Measurements from ENCODE around the gene IL15RA. TPM values are rescaled to one million over a fixed set of nuclear protein-coding genes. Genes with fewer than 3 reads are reported as not detected.

The IL15RA gene
- 10 to 100 TPM in 3 of 5 donors, 1 to 10 TPM in 2; 6.7 to 63.0 (median 16.1) TPM for total RNA-seq
- polyA plus RNA-seq = 10 to 100 TPM; 13.9 to 26.1 (median 15.7) TPM
- long read RNA-seq, donor 1 = 0 reads
- long read RNA-seq, donor 2 = 0 reads
- long read RNA-seq, donor 3 = 0 reads
- long read RNA-seq, donor 4 = 0 reads
- long read RNA-seq, donor 5, partial matches to known transcripts = 0 of 1 reads
- long read RNA-seq, donor 5, other reads (novel, unspliced or antisense) = 0 of 1 reads
- long read RNA-seq, donor 6, partial matches to known transcripts = 0 of 5 reads
- long read RNA-seq, donor 6, other reads (novel, unspliced or antisense) = 0 of 5 reads
- long read RNA-seq, donor 7, partial matches to known transcripts = 0 of 2 reads
- long read RNA-seq, donor 7, other reads (novel, unspliced or antisense) = 0 of 2 reads
- long read RNA-seq, donor 8, partial matches to known transcripts = 0 of 1 reads
- long read RNA-seq, donor 8, other reads (novel, unspliced or antisense) = 0 of 1 reads
- long read RNA-seq, donor 9 = 0 reads
- long read RNA-seq, donor 10 = 0 reads

DNA sequence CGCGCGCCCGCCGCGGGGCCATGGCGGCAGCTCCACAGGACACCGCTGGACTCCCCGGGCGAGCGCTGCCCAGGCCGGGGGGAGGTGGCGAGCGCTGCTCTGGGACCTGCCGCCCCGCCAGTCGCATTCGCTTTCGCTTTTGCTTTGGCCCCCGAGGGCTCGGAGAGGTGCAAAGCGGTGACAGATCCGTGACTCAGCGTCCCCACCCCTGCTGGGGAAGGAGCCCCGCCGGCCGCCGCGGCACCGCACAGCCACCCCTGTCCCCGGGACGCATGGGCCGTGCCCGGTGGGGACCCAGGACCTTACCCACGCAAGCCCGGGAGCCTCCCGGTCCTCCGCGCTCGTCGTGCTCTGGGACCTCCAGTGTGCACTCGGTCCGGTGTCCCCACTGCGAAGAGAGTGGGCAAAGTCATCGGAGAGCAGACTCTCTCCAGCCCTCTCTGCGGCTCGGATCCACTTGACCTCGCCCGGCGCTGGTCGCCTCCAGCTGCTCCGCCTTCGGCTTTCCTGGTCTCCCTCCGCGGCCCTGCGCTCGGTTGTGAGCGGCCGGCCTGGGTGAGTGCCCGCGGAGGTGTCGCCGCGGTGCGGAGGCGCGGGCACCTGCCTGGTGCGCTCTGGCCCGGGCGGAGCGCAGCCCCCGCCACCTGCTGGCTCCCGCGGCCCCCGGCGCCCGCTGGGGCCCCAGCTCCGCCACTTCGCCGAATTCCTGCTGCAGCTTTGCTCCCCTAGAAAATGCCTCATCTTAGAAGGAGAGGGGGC, at the start of gene IL15RA:
IL15RA (minus strand) TSS at position 73 of the 759 bp plus-strand sequence; CDS start at position 22, 51 bp downstream.
- WGBS, 5 donors = 0 to 1% (median 0%) methylated on average over 11 to 80 of the region's 80 CpGs
- intact Hi-C loops (cut with DNase I; ENCODE audit: low total_unique reads) = no loop called here
- TF ChIP-seq POLR2AphosphoS5 (IDR thresholded peaks at IDR 0.05) = peak in 2 of 3 donors; percentile 58 to 78
- TF ChIP-seq POLR2A (IDR thresholded peaks at IDR 0.05) = no peak
- TF ChIP-seq CTCF (IDR thresholded peaks at IDR 0.05) = peak in 3 of 7 experiments; percentile 23 to 62 (median 45)
- TF ChIP-seq EP300 (IDR thresholded peaks at IDR 0.05) = no peak

GRCh38 chr10:6025683-6026255, 48.4 kb upstream of the IL15RA start:
- 83 to 96% (median 93%) methylated on average over 6 of the region's 6 CpGs for WGBS, 5 donors
- H3K27me3 ChIP-seq = no peaks in the 10 kb centered on the region
- H3K4me3 ChIP-seq = no peak overlapping the region
- peaks cover 0 to 4% (median 0%) of the 10 kb centered on the region in 4 donors for H3K4me1 ChIP-seq
- TF ChIP-seq POLR2AphosphoS5 (IDR thresholded peaks at IDR 0.05) (no peak), EP300 (IDR thresholded peaks at IDR 0.05) (no peak), POLR2A (IDR thresholded peaks at IDR 0.05) (no peak), CTCF (IDR thresholded peaks at IDR 0.05) (no peak)
- DNase-seq = no peak
- intact Hi-C loops (cut with DNase I; ENCODE audit: low total_unique reads) = no loop called here
- H3K27ac ChIP-seq = no peak overlapping the region
- peaks cover 0 to 7% (median 2%) of the 10 kb centered on the region in 4 donors for H3K9me3 ChIP-seq
- no peaks in the 10 kb centered on the region for H3K36me3 ChIP-seq

More for the DNA sequence above, at the start of gene IL15RA:
- peaks cover 10 to 42% (median 20%) of the 10 kb centered on the region in 4 donors for H3K4me1 ChIP-seq
- no peaks in the 10 kb centered on the region for H3K36me3 ChIP-seq
- H3K27me3 ChIP-seq = no peaks in the 10 kb centered on the region
- H3K4me3 ChIP-seq = peak within 1 kb of the TSS; percentile 80 to 97 (median 86)
- H3K27ac ChIP-seq = peak within 1 kb of the TSS; percentile 97 to 99 (median 97)
- H3K9me3 ChIP-seq = no peaks in the 10 kb centered on the region
- peak; percentile 90 to 91 for DNase-seq

DNA sequence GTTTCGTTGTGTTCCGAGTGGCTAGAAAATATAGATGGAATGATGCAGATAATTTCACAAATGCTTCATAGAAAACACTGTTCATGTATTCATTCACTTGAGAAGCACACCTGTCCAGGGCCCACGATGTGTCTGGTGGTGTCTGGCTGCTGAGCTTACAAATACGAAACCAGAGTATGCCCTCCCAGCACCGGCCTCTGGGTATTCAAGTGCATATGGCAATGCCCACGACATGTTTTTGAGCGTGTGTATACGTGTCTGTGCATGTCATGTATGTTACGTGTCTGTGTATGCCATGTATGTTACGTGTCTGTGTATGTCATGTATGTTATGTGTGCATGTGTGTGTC, 47.0 kb upstream of the IL15RA start:
- H3K27ac ChIP-seq = no peak overlapping the region
- H3K27me3 ChIP-seq = no peaks in the 10 kb centered on the region
- intact Hi-C loops (cut with DNase I; ENCODE audit: low total_unique reads) = no loop called here
- TF ChIP-seq POLR2A (IDR thresholded peaks at IDR 0.05) (no peak), POLR2AphosphoS5 (IDR thresholded peaks at IDR 0.05) (no peak), EP300 (IDR thresholded peaks at IDR 0.05) (no peak), CTCF (IDR thresholded peaks at IDR 0.05) (no peak)
- no peak overlapping the region for H3K4me3 ChIP-seq
- no peak for DNase-seq
- H3K36me3 ChIP-seq = no peaks in the 10 kb centered on the region
- H3K9me3 ChIP-seq = no peaks in the 10 kb centered on the region
- peaks cover 0 to 4% (median 0%) of the 10 kb centered on the region in 4 donors for H3K4me1 ChIP-seq
- 77 to 86% (median 79%) methylated on average over 10 of the region's 10 CpGs for WGBS, 5 donors
